GM18505 (cell line): ENCODE results near the gene CHRNG.

Experiments
- ATAC-seq: cut with Tn5 transposase; IDR thresholded peaks from one replicate; pipeline ENCODE4 v1.9.1; 2021; ENCODE audit not compliant: unreplicated experiment
- POLR2A ChIP-seq: IDR thresholded peaks from 4 replicates; pipeline ENCODE4 v1.6.1; 2011; ENCODE audit warnings: borderline replicate concordance; ENCODE audit not compliant: insufficient read depth, insufficient read length; ENCODE audit errors: extremely low read depth

Gene CHRNG

GRCh38 chr2:232578626-232579025, 39.1 kb downstream of the CHRNG start:
- no peak for ATAC-seq
- TF ChIP-seq POLR2A = no peak

GRCh38 chr2:232580648-232580981, 41.1 kb downstream of the CHRNG start:
- ATAC-seq = no peak
- TF ChIP-seq POLR2A = no peak

GRCh38 chr2:232581725-232582124, 42.2 kb downstream of the CHRNG start:
- ATAC-seq = no peak
- TF ChIP-seq POLR2A = no peak

- TF ChIP-seq POLR2A = no peak
- no peak for ATAC-seq
Measured at GRCh38 chr2:232584238-232584637, 44.7 kb downstream of the CHRNG start.

- ATAC-seq = no peak
- TF ChIP-seq POLR2A = no peak
Measured at GRCh38 chr2:232586943-232587505, 47.5 kb downstream of the CHRNG start.

- ATAC-seq = no peak
- TF ChIP-seq POLR2A = no peak
Measured at GRCh38 chr2:232587512-232587911, 48.0 kb downstream of the CHRNG start.

GRCh38 chr2:232588031-232588430, 48.5 kb downstream of the CHRNG start:
- ATAC-seq = no peak
- TF ChIP-seq POLR2A = no peak

GRCh38 chr2:232588680-232589585, 49.4 kb downstream of the CHRNG start:
- TF ChIP-seq POLR2A = no peak
- no peak for ATAC-seq

- no peak for ATAC-seq
- no peak for TF ChIP-seq POLR2A
Measured at GRCh38 chr2:232592772-232593395, 53.4 kb downstream of the CHRNG start.

- no peak for TF ChIP-seq POLR2A
- ATAC-seq = no peak
Measured at GRCh38 chr2:232593982-232594381, 54.5 kb downstream of the CHRNG start.
